ENCODE results near the gene PPIF. TPM values are rescaled to one million over a fixed set of nuclear protein-coding genes. Genes with fewer than 3 reads are reported as not detected.

The PPIF gene
- total and polyA plus RNA-seq, 2 of the 13 experiments (the other 11 are each of a cell fraction or from before 2014, with no cell fraction given): 147 to 157 TPM

- TF ChIP-seq ZUFSP (CRISPR knock-in tag; IDR thresholded peaks at IDR 0.05; ENCODE audit: borderline replicate concordance) (no peak), SP1 (IDR thresholded peaks at IDR 0.05) (no peak), SP1 (CRISPR knock-in tag; IDR thresholded peaks at IDR 0.05) (0 out of 2 replicates have a peak, but pooled peaks have one; percentile 24), ZNF891 (CRISPR knock-in tag; IDR thresholded peaks at IDR 0.05) (0 out of 2 replicates have a peak, but pooled peaks have one; percentile 31), YEATS4 (CRISPR knock-in tag; IDR thresholded peaks at IDR 0.05; ENCODE audit: borderline replicate concordance) (peak; percentile 82; the same call in 1 of the 2 replicates), JUNB (CRISPR knock-in tag; IDR thresholded peaks at IDR 0.05; ENCODE audit: borderline replicate concordance) (no peak), STAT5B (CRISPR knock-in tag; IDR thresholded peaks at IDR 0.05) (no peak), ZBTB2 (CRISPR knock-in tag; IDR thresholded peaks at IDR 0.05; ENCODE audit: low read depth) (no peak), ZNF737 (CRISPR knock-in tag; IDR thresholded peaks at IDR 0.05; ENCODE audit: borderline replicate concordance) (peak; percentile 86; the same call in 1 of the 2 replicates), HMGA1 (CRISPR knock-in tag; conservative IDR thresholded peaks at IDR 0.05) (no peak), EED (CRISPR knock-in tag; IDR thresholded peaks at IDR 0.05) (peak; percentile 63; the same call in 1 of the 2 replicates), JUN (CRISPR knock-in tag; IDR thresholded peaks at IDR 0.05) (no peak), YEATS2 (CRISPR knock-in tag; IDR thresholded peaks at IDR 0.05; ENCODE audit: borderline replicate concordance) (0 out of 2 replicates have a peak, but pooled peaks have one; percentile 50), TGIF2 (CRISPR knock-in tag; IDR thresholded peaks at IDR 0.05) (0 out of 2 replicates have a peak, but pooled peaks have one; percentile 9), ZNF296 (CRISPR knock-in tag; conservative IDR thresholded peaks at IDR 0.05) (peak; percentile 54; the same call in 1 of the 2 replicates), ZNF576 (CRISPR knock-in tag; IDR thresholded peaks at IDR 0.05) (no peak), ZNF776 (CRISPR knock-in tag; IDR thresholded peaks at IDR 0.05) (peak; percentile 53; the same call in 1 of the 2 replicates), ZSCAN29 (CRISPR knock-in tag; conservative IDR thresholded peaks at IDR 0.05) (no peak), NCOA1 (CRISPR knock-in tag; IDR thresholded peaks at IDR 0.05) (peak; percentile 76; the same call in 1 of the 2 replicates), ZNF180 (CRISPR knock-in tag; IDR thresholded peaks at IDR 0.05; ENCODE audit: borderline replicate concordance, low read depth) (no peak), IRX3 (CRISPR knock-in tag; IDR thresholded peaks at IDR 0.05; ENCODE audit: borderline replicate concordance, low read depth) (0 out of 2 replicates have a peak, but pooled peaks have one; percentile 55), HMG20A (CRISPR knock-in tag; IDR thresholded peaks at IDR 0.05; ENCODE audit: borderline replicate concordance) (no peak), KLF11 (CRISPR knock-in tag; IDR thresholded peaks at IDR 0.05) (peak; percentile 63; the same call in 1 of the 2 replicates), ZNF20 (CRISPR knock-in tag; IDR thresholded peaks at IDR 0.05) (0 out of 2 replicates have a peak, but pooled peaks have one; percentile 64), ZFYVE20 (CRISPR knock-in tag; IDR thresholded peaks at IDR 0.05; ENCODE audit: borderline replicate concordance, low read depth) (peak; percentile 64; the same call in 1 of the 2 replicates), CHD2 (IDR thresholded peaks at IDR 0.05; ENCODE audit: low read depth, low read length) (no peak)
These were observed 798 bp downstream of the PPIF start (continued) for GRCh38 chr10:79347894-79348639.

Measured in HepG2 (cell line).